ENCODE measurements around the gene REEP3. TPM values are rescaled to one million over a fixed set of nuclear protein-coding genes. Genes with fewer than 3 reads are reported as not detected.
A peak's percentile ranks its signal among the peaks of the same experiment; 100 is the strongest.

REEP3 gene
- total RNA-seq, 1 donor from 2014 or later = 33.1 TPM

DNA sequence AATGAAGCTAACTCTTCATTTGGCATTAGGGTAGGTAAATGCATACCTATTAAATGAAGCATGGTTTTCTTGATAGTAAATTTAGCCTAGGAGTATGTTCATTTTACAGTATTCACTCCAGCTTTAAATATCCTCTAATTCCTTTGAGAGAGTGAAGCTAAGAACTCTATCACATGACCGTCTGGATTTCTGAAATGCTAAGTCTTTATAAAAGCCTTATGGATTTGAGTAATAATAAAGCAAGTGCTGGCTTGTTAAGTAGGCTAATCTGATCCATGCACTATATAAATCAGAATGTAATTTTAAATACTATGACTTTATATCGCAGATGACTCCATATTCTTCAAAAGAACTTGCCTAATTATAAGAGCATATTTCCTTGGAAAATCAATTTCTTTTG is 64.8 kb downstream of the REEP3 start:
- H3K27me3 Mint-ChIP-seq (ENCODE audit: low read depth) = no peaks in the 10 kb centered on the region
- DNase-seq (ENCODE audit: low spot score in 2 of 2, unreplicated experiment in 2 of 2) = no peak
- H3K27ac Mint-ChIP-seq = no peak overlapping the region
- H3K4me3 Mint-ChIP-seq = no peak overlapping the region
- H3K4me1 Mint-ChIP-seq = peaks cover 22% of the 10 kb centered on the region
- TF ChIP-seq, protein P1, sequence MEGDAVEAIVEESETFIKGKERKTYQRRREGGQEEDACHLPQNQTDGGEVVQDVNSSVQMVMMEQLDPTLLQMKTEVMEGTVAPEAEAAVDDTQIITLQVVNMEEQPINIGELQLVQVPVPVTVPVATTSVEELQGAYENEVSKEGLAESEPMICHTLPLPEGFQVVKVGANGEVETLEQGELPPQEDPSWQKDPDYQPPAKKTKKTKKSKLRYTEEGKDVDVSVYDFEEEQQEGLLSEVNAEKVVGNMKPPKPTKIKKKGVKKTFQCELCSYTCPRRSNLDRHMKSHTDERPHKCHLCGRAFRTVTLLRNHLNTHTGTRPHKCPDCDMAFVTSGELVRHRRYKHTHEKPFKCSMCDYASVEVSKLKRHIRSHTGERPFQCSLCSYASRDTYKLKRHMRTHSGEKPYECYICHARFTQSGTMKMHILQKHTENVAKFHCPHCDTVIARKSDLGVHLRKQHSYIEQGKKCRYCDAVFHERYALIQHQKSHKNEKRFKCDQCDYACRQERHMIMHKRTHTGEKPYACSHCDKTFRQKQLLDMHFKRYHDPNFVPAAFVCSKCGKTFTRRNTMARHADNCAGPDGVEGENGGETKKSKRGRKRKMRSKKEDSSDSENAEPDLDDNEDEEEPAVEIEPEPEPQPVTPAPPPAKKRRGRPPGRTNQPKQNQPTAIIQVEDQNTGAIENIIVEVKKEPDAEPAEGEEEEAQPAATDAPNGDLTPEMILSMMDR (IDR thresholded peaks at IDR 0.05; ENCODE audit: unreplicated experiment) = no peak
- no peaks in the 10 kb centered on the region for H3K36me3 Mint-ChIP-seq
- H3K9me3 Mint-ChIP-seq = no peaks in the 10 kb centered on the region

DNA sequence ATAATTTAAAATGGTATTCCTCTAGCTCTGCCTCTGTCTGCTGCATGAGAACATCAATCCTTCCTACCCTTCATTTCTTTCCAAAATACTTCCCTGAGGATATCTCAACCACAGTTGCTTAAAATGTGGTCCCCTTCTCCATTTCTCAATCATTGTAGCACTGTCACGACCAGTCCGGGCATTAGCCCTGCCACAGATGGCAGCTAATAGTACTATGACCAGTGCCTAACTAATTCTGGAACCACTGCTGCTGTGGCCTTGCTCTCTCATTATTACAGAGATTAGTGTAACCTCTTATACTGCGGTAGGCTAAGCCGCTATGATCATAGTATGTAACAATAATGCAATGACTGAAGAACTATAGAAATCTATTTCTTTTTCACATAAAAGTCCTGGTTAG is 66.0 kb downstream of the REEP3 start:
- H3K27me3 Mint-ChIP-seq (ENCODE audit: low read depth) = no peaks in the 10 kb centered on the region
- no peaks in the 10 kb centered on the region for H3K36me3 Mint-ChIP-seq
- H3K9me3 Mint-ChIP-seq = no peaks in the 10 kb centered on the region
- peaks cover 24% of the 10 kb centered on the region for H3K4me1 Mint-ChIP-seq
- TF ChIP-seq, protein P1 (IDR thresholded peaks at IDR 0.05; ENCODE audit: unreplicated experiment) = no peak
- no peak overlapping the region for H3K27ac Mint-ChIP-seq
- DNase-seq (ENCODE audit: low spot score in 2 of 2, unreplicated experiment in 2 of 2) = no peak
- no peak overlapping the region for H3K4me3 Mint-ChIP-seq

GRCh38 chr10:63588436-63589167 is 67.4 kb downstream of the REEP3 start:
- H3K4me3 Mint-ChIP-seq = no peak overlapping the region
- H3K27ac Mint-ChIP-seq = no peak overlapping the region
- no peaks in the 10 kb centered on the region for H3K27me3 Mint-ChIP-seq (ENCODE audit: low read depth)
- H3K36me3 Mint-ChIP-seq = peaks cover under 1% of the 10 kb centered on the region
- peaks cover 19% of the 10 kb centered on the region for H3K4me1 Mint-ChIP-seq
- no peak for DNase-seq (ENCODE audit: low spot score in 2 of 2, unreplicated experiment in 2 of 2)
- TF ChIP-seq, protein P1 (IDR thresholded peaks at IDR 0.05; ENCODE audit: unreplicated experiment) = no peak
- H3K9me3 Mint-ChIP-seq = no peaks in the 10 kb centered on the region

- Mint-ChIP-seq H3K27ac (peak overlapping the region; percentile 6), H3K9me3 (no peaks in the 10 kb centered on the region), H3K36me3 (peaks cover 16% of the 10 kb centered on the region), H3K27me3 (ENCODE audit: low read depth) (no peaks in the 10 kb centered on the region), H3K4me3 (no peak overlapping the region), H3K4me1 (peaks cover 6% of the 10 kb centered on the region)
- no peak for DNase-seq (ENCODE audit: low spot score in 2 of 2, unreplicated experiment in 2 of 2)
- TF ChIP-seq, protein P1 (IDR thresholded peaks at IDR 0.05; ENCODE audit: unreplicated experiment) = no peak
Measured at GRCh38 chr10:63591600-63592379, 70.6 kb downstream of the REEP3 start.

DNA sequence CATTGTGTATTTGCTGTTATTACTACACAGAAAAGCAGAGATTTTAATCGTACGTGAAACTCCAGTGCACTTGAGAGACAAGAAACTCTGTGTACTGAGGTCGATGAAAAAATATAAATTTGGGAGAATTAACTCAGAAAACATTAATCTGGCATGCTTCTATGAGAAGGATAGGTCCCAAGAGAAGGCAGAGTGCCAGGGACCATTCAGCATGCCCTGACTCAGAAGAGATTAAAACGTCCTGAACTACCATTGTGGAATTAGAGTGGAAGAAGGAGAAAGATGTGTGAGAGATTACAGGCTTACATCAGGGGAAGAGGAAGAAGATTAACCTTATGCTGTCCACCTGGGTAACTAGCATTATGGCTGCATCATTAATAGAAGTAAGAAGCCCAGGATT is 72.4 kb downstream of the REEP3 start:
- H3K27ac Mint-ChIP-seq = no peak overlapping the region
- no peak for DNase-seq (ENCODE audit: low spot score in 2 of 2, unreplicated experiment in 2 of 2)
- H3K4me1 Mint-ChIP-seq = peaks cover 6% of the 10 kb centered on the region
- TF ChIP-seq, protein P1 (IDR thresholded peaks at IDR 0.05; ENCODE audit: unreplicated experiment) = no peak
- H3K27me3 Mint-ChIP-seq (ENCODE audit: low read depth) = no peaks in the 10 kb centered on the region
- peaks cover 26% of the 10 kb centered on the region for H3K36me3 Mint-ChIP-seq
- no peak overlapping the region for H3K4me3 Mint-ChIP-seq
- H3K9me3 Mint-ChIP-seq = no peaks in the 10 kb centered on the region

Data from mesothelial cell of epicardium (in vitro differentiated cells).